D721Med (cell line): ENCODE results near the gene EDN2.

Experiments used
- DNase-seq: peaks from one replicate; pipeline ENCODE4 v3.0.0; 2011; ENCODE audit warnings: low spot score; ENCODE audit not compliant: insufficient read length
- FAIRE-seq: peaks from 2 replicates; lab custom pipeline; 2011; peaks lifted over from hg19 to GRCh38; lab: Jason Lieb, UNC
- TF ChIP-seq, protein P1 (sequence below): IDR thresholded peaks from 2 replicates; pipeline ENCODE4 v1.5.1; 2012; ENCODE audit warnings: mild to moderate bottlenecking, control low read depth; ENCODE audit not compliant: insufficient read depth; ENCODE audit errors: missing control alignments

EDN2 gene

GRCh38 chr1:41464885-41465284 is 19.6 kb downstream of the EDN2 start:
- TF ChIP-seq, protein P1, sequence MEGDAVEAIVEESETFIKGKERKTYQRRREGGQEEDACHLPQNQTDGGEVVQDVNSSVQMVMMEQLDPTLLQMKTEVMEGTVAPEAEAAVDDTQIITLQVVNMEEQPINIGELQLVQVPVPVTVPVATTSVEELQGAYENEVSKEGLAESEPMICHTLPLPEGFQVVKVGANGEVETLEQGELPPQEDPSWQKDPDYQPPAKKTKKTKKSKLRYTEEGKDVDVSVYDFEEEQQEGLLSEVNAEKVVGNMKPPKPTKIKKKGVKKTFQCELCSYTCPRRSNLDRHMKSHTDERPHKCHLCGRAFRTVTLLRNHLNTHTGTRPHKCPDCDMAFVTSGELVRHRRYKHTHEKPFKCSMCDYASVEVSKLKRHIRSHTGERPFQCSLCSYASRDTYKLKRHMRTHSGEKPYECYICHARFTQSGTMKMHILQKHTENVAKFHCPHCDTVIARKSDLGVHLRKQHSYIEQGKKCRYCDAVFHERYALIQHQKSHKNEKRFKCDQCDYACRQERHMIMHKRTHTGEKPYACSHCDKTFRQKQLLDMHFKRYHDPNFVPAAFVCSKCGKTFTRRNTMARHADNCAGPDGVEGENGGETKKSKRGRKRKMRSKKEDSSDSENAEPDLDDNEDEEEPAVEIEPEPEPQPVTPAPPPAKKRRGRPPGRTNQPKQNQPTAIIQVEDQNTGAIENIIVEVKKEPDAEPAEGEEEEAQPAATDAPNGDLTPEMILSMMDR: no peak
- no peak for DNase-seq
- no peak for FAIRE-seq

DNA sequence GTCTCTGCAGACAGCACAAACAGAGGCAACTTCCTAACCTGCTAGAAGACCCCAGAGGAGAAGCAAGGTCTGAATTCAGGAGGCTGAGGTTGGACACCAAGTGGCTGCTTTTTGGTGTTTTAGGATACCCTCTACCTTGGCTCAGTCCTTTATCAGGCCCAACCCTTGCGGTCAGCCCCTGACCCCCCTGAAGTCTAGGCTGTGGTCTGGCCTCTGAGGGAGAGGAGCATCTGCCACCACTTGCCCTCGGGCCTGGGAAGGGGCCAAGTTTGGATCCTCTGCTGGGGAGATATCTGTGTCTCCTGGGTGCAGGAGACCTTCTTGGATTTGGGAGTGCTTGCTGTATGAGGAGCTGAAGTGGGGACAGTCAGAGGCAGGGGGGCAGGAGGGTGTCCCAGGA is 21.0 kb downstream of the EDN2 start:
- DNase-seq: no peak
- TF ChIP-seq, protein P1: no peak
- FAIRE-seq: no peak

DNA sequence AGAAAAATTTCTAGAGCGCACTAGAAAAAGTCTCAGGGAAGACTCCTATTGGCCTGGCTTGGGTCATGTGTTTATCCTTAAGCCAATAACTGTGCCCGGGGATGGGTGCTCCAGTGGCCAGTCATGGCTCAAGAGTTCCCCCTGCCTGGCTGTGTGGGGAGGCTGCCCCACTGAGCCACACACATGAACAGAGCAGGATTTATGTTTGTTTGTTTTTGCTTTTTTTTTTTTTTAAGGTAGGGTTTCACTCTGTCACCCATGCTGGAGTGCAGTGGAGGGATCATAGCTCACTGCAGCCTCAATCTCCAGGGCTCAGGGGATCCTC is 21.8 kb downstream of the EDN2 start:
- DNase-seq (no peak), FAIRE-seq (no peak)
- TF ChIP-seq, protein P1: no peak

DNA sequence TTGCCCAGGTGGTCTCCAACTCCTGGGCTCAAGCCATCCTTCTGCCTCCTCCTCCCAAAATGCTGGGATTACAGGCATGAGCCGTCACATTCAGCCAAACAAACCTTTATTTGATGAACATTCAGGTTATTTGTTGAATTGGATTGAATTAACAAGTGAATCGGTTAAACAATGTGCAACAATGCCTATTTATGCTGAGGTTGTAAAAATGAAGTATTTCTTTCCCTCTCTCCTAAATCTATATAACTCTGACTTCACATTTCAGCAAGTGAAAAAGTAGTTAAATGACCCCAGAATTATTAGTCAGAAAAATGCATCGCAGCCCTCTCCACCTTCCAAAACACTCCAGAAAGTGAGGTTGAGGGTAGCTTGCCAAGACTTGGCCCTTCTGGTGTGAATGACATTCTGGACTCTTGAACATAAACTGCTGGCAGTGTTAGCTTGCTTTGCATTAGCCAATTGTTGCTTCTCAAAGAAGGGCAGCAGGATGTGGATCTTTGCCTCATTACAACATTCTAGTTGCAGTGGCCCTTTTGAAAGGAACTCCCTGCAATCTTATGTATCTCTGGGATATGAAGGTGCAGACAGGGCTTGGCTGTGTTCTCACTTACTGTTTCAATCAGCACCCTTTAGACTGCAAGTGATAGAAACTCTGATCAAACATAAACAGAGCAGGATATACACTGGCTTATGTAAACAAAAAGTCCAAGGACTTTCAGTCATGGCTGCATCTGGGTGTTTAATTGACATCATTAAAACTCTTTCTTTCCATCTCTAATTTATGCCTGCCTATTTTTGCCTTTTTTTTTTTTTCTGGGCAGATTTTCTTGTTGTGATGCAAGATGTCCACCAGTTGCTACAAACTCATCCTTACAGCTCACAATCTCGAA is 22.4 kb downstream of the EDN2 start:
- FAIRE-seq: no peak
- TF ChIP-seq, protein P1: no peak
- no peak for DNase-seq

DNA sequence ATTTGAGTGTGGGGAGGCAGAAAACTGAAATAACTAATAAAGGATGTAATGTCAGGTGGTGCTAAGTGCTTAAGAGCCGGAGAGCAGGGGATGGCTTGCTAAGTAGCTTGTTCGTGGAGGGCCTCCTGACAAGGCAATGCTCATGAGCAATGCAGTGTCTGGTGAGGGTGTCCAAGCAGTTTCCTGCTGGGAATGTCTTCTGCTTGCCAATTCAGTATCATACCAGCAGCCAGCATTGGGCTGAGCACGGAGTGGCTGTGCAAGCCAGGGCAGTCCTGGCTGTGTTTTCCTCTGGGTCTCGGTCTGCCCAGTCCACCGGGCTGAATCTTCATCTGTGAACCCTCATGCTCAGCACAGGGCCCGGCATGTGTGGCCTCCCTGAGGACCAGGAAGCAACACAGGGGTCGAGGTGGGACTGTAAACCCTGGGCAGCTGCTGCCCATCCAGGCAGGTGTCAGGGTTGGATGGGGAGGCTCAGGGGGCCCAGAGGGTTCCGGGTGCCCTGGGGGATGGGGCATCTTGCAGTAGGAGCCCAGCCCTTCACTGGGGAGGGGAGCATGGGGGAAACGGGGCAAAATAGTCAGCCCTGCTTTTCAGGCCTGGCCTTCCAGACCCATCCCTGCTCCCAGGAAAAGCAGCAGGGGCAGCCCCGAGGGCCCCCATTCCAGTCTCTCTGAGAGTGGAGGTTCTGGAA is 27.5 kb downstream of the EDN2 start:
- TF ChIP-seq, protein P1: no peak
- FAIRE-seq (no peak), DNase-seq (no peak)

DNA sequence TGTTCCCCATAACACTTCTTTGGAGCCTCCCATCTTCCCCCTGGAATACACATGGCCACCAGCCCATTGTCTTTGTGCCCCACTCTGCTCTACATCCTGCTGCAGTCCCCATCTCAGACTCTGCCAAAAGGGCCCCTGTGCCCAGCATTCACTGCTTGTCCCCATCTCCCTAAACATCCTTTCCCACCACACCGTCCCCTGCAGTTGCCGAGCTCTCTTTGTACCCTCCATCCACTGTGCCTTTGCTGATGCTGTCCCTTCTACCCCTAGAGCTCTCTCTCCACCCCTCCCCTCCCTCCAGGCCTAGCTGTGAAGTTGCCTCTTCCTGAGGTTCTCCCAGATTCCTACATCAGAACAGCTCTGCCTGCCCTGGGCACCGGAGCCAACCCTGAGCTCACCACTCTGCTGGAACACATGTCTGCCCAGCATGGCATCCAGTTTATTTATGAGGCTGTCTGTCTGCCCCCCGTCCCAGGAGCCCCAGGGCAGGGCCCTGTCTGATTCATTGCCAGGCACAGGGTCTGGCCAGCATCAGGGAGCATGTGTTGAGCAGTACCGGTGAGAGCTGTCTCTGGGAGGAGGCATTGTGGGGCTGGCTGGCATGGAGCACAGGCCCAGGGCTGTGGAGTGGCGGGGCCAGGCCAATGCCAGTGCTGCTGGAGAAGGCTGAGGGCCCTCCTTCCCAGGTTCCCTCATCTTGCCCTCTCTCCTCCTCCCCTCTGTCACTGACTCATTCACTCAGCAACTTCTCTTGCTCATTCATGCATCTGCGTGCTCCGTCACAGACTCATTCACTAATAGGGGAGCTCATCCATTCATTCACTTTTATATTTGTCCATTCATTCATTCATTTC is 28.8 kb downstream of the EDN2 start:
- no peak for DNase-seq
- TF ChIP-seq, protein P1: no peak
- FAIRE-seq: no peak
